Mucosa of descending colon (tissue), 3 donors: ENCODE results near the gene GAK. TPM values are rescaled to one million over a fixed set of nuclear protein-coding genes. Genes with fewer than 3 reads are reported as not detected.
"Not testable (repeated sequence)": the region's sequence is repeated elsewhere in the genome, so short reads cannot be mapped to it uniquely, and the experiment has no call there.

ENCODE experiments used
- ATAC-seq: fragments of 200-7000 bp; cut with Tn5 transposase; one replicate; pipeline ENCODE4 v1.9.1; 2020; ENCODE audit warnings: mild to moderate bottlenecking, moderate library complexity
- DNase-seq, 3 donors: peaks; one replicate each; pipeline ENCODE4 v3.0.0-alpha.2; 2020
- H3K36me3 ChIP-seq: fragments of 200-600 bp; one replicate; pipeline ENCODE4 v1.8.0; 2021; ENCODE audit warnings: low read depth, mild to moderate bottlenecking
- H3K4me1 ChIP-seq: fragments of 200-600 bp; one replicate; pipeline ENCODE4 v1.8.0; 2021; ENCODE audit warnings: low read depth, mild to moderate bottlenecking
- H3K4me3 ChIP-seq: fragments of 200-600 bp; one replicate; pipeline ENCODE4 v1.8.0; 2021; ENCODE audit warnings: mild to moderate bottlenecking
- H3K9me3 ChIP-seq: fragments of 200-600 bp; one replicate; pipeline ENCODE4 v1.8.0; 2021; ENCODE audit warnings: mild to moderate bottlenecking
- CTCF ChIP-seq: fragments of 200-600 bp; IDR thresholded peaks from one replicate; pipeline ENCODE4 v1.8.0; 2022; ENCODE audit warnings: antibody characterized with exemption, mild to moderate bottlenecking
- intact Hi-C, 2 donors: fragments of 100-400 bp; cut with DNase I in 1 of 2; cut with micrococcal nuclease in 1 of 2; formaldehyde crosslinking; loops; one replicate each; pipeline versions ENCODE4 v1.11.0 to v1.11.1; 2022; cut with DNase I, micrococcal nuclease
- total RNA-seq, 3 donors: library from RNA; stranded (reverse); fragmentation: NEBNext Ultra II Directional in 2 of 3; extraction: Animal tissue kit (Norgen Biotek cat#: 25700) in 2 of 3; gene quantifications; one replicate each; pipeline versions ENCODE4 v1.2.1 to v1.2.4, GENCODE V29; 2021 to 2023
- donor health status: DM: no; HTN: no; CAD: no; lungs with moderate emphysema.
- donor health status: DM: no; HTN: no; CAD: no.
- donor health status: DM: no; HTN: yes; CAD: no.

GAK gene
- total RNA-seq, 3 donors from 2014 or later = 155 to 259 (median 244) TPM

DNA sequence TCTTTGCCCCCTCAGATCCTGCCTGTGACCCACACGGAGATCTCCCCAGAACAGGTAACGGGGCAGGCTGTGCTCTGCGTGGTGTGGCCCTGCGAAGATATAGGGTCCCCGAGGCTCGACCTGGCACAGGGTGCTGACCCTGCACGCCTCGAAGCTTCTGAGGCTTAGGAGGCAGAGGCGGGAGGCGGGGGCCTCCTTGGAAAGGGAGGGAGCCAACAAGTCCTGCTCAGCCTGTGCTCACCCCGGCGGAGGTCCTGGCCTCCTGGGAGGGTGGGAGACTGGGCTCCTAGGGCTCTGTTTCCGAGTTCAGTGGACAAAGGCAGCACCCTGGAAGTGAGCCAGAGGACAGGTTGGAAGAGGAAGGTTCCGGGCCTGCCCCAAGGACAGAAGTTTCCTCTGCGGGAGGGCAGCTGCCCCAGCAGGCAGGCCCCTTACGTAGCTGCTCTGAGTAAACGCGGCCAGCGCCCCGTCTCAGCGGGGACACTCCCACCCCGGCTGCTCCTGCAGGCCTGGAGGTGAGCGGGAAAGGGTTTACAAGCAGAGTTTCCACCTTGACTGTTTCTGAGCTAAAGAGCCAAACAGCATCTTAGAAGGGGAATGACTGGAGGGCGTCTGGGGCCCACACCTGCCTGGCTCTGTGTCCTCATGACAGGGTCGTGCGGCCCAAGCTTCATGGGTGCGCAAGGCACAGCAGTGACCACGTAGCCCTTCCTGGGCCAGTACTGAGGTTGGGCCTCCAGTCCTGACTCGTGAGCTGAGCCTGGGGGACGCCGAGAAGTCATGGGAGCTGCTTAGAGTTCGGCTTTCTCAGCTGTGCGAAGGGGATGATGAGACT, 16.2 kb upstream of the GAK start:
- intact Hi-C loops = no loop called here
- DNase-seq (peak in 2 of 3 donors; percentile 39 to 53), ATAC-seq (peak; percentile 66)
- Histone ChIP-seq H3K36me3 (no peaks in the 10 kb centered on the region), H3K4me3 (no peak overlapping the region), H3K4me1 (no peaks in the 10 kb centered on the region), H3K9me3 (no peaks in the 10 kb centered on the region)
- TF ChIP-seq CTCF = no peak

DNA sequence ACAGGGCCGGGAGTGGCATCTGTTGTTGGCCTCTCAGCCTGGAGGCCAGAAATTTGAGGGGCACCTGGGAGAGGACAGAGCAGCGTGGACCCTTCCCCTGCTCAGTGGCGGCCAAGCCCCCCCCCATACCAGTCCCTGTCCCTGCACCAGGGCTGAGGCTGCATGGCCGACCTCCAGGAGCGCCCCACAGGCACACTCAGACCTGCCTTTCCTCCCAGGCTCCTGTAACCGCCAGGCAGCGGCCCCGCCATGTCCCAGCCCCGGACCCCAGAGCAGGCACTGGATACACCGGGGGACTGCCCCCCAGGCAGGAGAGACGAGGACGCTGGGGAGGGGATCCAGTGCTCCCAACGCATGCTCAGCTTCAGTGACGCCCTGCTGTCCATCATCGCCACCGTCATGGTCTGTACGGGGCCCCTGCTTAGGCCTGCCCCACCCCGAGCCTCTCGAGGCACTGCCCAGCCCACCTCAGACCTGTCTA, 15.4 kb upstream of the GAK start:
- no peak for TF ChIP-seq CTCF
- DNase-seq (peak in 2 of 3 donors; percentile 18 to 45), ATAC-seq (no peak)
- Histone ChIP-seq H3K36me3 (no peaks in the 10 kb centered on the region), H3K4me3 (no peak overlapping the region), H3K9me3 (no peaks in the 10 kb centered on the region), H3K4me1 (no peaks in the 10 kb centered on the region)
- intact Hi-C loops = no loop called here

- no peak for TF ChIP-seq CTCF
These were observed 14.7 kb upstream of the GAK start for GRCh38 chr4:946517-947471.

GRCh38 chr4:946103-946450, 14.0 kb upstream of the GAK start:
- TF ChIP-seq CTCF = no peak
- ATAC-seq (no peak), DNase-seq (no peak)
- Histone ChIP-seq H3K4me1 (no peaks in the 10 kb centered on the region), H3K9me3 (no peaks in the 10 kb centered on the region), H3K4me3 (no peak overlapping the region), H3K36me3 (no peaks in the 10 kb centered on the region)
- intact Hi-C loops = no loop called here

More at GRCh38 chr4:946517-947471, 14.7 kb upstream of the GAK start:
- H3K36me3 ChIP-seq = no peaks in the 10 kb centered on the region
- ATAC-seq = no peak
- intact Hi-C loops = no loop called here
- no peaks in the 10 kb centered on the region for H3K4me1 ChIP-seq
- peak in 2 of 3 donors; percentile 10 to 37 for DNase-seq
- H3K9me3 ChIP-seq = no peaks in the 10 kb centered on the region
- H3K4me3 ChIP-seq = no peak overlapping the region

GRCh38 chr4:945274-946102, 13.4 kb upstream of the GAK start:
- no peaks in the 10 kb centered on the region for H3K9me3 ChIP-seq
- no peak for TF ChIP-seq CTCF
- DNase-seq (peak in 1 of 3 donors; percentile 22), ATAC-seq (no peak)
- H3K4me3 ChIP-seq = no peak overlapping the region
- intact Hi-C loops = no loop called here
- no peaks in the 10 kb centered on the region for H3K4me1 ChIP-seq
- no peaks in the 10 kb centered on the region for H3K36me3 ChIP-seq

GRCh38 chr4:939508-939907, 7.4 kb upstream of the GAK start:
- H3K4me3 ChIP-seq, H3K36me3 ChIP-seq, H3K4me1 ChIP-seq, ATAC-seq, DNase-seq, H3K9me3 ChIP-seq, intact Hi-C loops: not testable (repeated sequence)
